Colonic mucosa (tissue), 4 donors: ENCODE measurements around the gene C10orf90. TPM values are rescaled to one million over a fixed set of nuclear protein-coding genes. Genes with fewer than 3 reads are reported as not detected.

Source experiments
- DNase-seq: peaks from one replicate; pipeline ENCODE4 v3.0.0-alpha.2; 2020
- H3K27ac ChIP-seq: fragments of 200-600 bp; one replicate; pipeline ENCODE4 v1.8.0; 2021
- H3K27me3 ChIP-seq: fragments of 200-600 bp; one replicate; pipeline ENCODE4 v1.8.0; 2021
- H3K36me3 ChIP-seq: fragments of 200-600 bp; one replicate; pipeline ENCODE4 v1.8.0; 2021
- H3K4me1 ChIP-seq: fragments of 200-600 bp; one replicate; pipeline ENCODE4 v1.8.0; 2021; ENCODE audit warnings: mild to moderate bottlenecking
- H3K4me3 ChIP-seq: fragments of 200-600 bp; one replicate; pipeline ENCODE4 v1.8.0; 2021
- H3K9ac ChIP-seq, 2 donors: one replicate each; pipeline ENCODE4 v1.7.0; 2013; ENCODE audit warnings: control low read depth in 2 of 2, low read depth in 2 of 2, low read length in 2 of 2
- H3K9me3 ChIP-seq: fragments of 200-600 bp; one replicate; pipeline ENCODE4 v1.8.0; 2021
- intact Hi-C: fragments of 100-400 bp; cut with DNase I; formaldehyde crosslinking; loops from one replicate; pipeline ENCODE4 v1.14.1; 2022
- total RNA-seq, 2 donors: library from RNA; stranded (reverse); fragmentation: NEBNext Ultra II Directional in 1 of 2; extraction: Animal tissue kit (Norgen Biotek cat#: 25700) in 1 of 2; gene quantifications; one replicate each; pipeline ENCODE4 v1.2.1, GENCODE V29; 2021
- TF ChIP-seq, protein P1 (sequence below): fragments of 200-600 bp; IDR thresholded peaks from one replicate; pipeline ENCODE4 v1.8.0; 2022; ENCODE audit warnings: antibody characterized with exemption, mild to moderate bottlenecking
- donor health status: healthy.
- donor health status: DM: no; HTN: no; CAD: no.
- donor health status: DM: no; HTN: no; CAD: no.

C10orf90 gene
- total RNA-seq, 2 donors from 2014 or later = not detected

DNA sequence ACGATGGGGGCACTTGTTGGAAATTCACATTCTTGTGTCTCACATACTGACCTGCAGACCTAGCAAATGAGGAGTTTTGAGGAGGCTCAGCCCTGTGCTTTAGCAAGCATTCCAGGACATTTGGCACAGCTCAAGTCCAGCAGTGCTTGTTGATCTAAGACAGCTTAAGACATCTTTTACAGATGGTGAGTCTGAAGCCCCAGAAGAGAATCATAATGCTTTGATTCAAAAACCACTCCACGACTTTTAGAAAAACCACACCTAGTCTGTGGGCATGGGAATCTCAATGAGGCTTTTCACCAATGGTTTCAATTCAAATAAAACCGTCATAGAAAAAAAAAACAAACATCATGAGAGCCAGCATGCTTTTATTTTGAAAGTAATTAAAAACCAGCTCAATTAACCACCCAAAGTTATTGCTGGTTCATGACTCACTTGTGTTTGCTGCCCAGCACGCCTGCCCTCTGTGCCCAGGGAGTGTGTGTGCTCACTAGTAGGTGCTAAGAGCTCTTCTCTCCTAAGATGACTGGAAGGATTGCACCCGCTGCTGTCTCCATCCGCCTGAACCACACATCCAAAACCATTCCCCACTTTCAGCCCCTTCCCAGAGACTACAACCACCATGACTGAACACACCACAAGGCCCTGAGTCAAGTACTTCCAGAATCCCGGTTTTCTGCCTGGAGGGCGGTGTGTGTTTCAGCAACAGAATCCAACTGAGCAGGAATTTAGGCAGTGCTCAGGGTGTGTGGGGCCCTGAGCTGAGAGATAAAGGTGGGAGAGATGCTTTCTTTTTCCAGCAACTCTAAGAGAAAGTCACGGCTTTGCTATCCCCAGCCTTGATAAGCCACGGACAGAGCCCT lies 152.0 kb downstream of the C10orf90 start:
- Histone ChIP-seq H3K27ac (no peak overlapping the region), H3K9me3 (no peaks in the 10 kb centered on the region), H3K9ac (no peak overlapping the region), H3K27me3 (no peaks in the 10 kb centered on the region), H3K4me1 (no peaks in the 10 kb centered on the region), H3K4me3 (no peak overlapping the region), H3K36me3 (no peaks in the 10 kb centered on the region)
- no peak for DNase-seq
- TF ChIP-seq, protein P1, sequence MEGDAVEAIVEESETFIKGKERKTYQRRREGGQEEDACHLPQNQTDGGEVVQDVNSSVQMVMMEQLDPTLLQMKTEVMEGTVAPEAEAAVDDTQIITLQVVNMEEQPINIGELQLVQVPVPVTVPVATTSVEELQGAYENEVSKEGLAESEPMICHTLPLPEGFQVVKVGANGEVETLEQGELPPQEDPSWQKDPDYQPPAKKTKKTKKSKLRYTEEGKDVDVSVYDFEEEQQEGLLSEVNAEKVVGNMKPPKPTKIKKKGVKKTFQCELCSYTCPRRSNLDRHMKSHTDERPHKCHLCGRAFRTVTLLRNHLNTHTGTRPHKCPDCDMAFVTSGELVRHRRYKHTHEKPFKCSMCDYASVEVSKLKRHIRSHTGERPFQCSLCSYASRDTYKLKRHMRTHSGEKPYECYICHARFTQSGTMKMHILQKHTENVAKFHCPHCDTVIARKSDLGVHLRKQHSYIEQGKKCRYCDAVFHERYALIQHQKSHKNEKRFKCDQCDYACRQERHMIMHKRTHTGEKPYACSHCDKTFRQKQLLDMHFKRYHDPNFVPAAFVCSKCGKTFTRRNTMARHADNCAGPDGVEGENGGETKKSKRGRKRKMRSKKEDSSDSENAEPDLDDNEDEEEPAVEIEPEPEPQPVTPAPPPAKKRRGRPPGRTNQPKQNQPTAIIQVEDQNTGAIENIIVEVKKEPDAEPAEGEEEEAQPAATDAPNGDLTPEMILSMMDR = no peak
- intact Hi-C loops = no loop called here

DNA sequence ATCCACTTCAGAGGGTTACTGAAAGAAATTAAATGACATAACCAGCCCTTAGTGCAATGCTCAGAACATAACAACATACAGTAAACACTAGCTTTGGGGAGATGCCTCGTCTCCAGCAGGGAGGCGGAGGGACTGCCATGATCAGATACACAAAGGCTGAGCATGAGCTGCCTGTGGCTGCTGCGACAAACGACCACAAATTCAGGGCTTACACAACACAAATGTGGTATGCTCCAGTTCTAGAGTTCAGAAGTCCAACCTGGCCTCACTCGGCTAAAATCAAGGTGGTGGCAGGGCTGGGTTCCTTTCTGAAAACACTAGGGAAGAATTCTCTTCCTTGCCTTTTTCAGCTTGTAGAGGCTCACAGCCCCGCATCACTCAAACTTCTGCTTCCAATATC lies 154.0 kb downstream of the C10orf90 start:
- no peaks in the 10 kb centered on the region for H3K36me3 ChIP-seq

DNA sequence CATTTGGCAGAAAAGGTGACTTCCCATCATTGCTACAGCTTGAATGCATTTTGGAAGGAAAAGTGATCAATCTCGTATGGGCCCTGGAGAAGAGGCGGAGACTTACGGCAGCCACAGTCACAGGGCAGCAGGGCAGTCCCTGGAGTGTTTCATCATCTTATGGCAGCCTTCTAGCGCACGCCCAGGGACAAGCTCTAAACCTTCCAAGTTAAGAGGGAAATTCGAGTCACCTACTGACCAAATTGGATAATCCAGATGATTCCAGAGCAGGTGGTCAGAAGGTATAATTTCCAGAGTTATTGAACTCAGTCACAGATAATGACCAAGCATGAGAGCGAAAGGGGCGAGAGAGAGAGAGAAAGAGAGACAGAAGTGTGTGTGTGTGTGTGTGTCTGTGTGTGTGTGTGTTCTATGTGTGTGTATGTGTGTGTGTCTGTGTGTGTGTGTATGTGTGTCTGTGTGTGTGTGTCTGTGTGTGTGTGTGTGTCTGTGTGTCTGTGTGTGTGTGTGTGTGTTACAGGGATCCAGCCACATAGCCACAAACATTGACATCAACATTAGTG lies 158.5 kb downstream of the C10orf90 start:
- H3K27me3 ChIP-seq = no peaks in the 10 kb centered on the region
- TF ChIP-seq, protein P1 = no peak
- no peaks in the 10 kb centered on the region for H3K4me1 ChIP-seq
- H3K9ac ChIP-seq = no peak overlapping the region
- no peaks in the 10 kb centered on the region for H3K9me3 ChIP-seq
- no peak for DNase-seq
- no peak overlapping the region for H3K27ac ChIP-seq
- intact Hi-C loops = no loop called here
- no peaks in the 10 kb centered on the region for H3K36me3 ChIP-seq
- H3K4me3 ChIP-seq = no peak overlapping the region

More for the DNA sequence above, 154.0 kb downstream of the C10orf90 start:
- intact Hi-C loops = no loop called here
- TF ChIP-seq, protein P1 = no peak
- H3K4me3 ChIP-seq = no peak overlapping the region
- no peaks in the 10 kb centered on the region for H3K9me3 ChIP-seq
- H3K4me1 ChIP-seq = no peaks in the 10 kb centered on the region
- DNase-seq = no peak
- H3K27ac ChIP-seq = no peak overlapping the region
- no peaks in the 10 kb centered on the region for H3K27me3 ChIP-seq
- no peak overlapping the region for H3K9ac ChIP-seq

DNA sequence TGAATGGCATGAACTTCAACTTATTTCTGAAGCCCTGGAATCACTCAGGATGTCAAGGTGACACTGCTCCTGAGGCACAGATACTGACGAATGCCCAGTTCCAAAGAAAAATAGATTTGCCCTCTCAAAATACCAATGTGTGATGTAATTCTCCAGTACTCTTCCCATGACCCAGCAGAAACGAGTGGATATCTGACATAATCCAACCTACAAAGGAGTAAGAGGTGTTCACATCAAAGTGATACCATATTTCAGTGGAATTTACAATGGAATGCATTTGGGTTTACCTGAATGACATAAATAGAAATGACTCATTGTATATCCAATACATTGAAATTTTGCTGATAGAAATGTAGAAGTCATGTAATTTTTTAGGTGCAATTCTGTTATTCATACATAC lies 161.3 kb downstream of the C10orf90 start:
- TF ChIP-seq, protein P1 = no peak
- no peaks in the 10 kb centered on the region for H3K9me3 ChIP-seq
- H3K9ac ChIP-seq = no peak overlapping the region
- DNase-seq = no peak
- intact Hi-C loops = loop anchor here (10.0 kb wide), 2 partner anchors 124 to 644 kb away; partner anchors contain the start of gene ADAM12
- no peaks in the 10 kb centered on the region for H3K4me1 ChIP-seq
- no peaks in the 10 kb centered on the region for H3K36me3 ChIP-seq
- H3K27me3 ChIP-seq = no peaks in the 10 kb centered on the region
- H3K27ac ChIP-seq = no peak overlapping the region
- no peak overlapping the region for H3K4me3 ChIP-seq

DNA sequence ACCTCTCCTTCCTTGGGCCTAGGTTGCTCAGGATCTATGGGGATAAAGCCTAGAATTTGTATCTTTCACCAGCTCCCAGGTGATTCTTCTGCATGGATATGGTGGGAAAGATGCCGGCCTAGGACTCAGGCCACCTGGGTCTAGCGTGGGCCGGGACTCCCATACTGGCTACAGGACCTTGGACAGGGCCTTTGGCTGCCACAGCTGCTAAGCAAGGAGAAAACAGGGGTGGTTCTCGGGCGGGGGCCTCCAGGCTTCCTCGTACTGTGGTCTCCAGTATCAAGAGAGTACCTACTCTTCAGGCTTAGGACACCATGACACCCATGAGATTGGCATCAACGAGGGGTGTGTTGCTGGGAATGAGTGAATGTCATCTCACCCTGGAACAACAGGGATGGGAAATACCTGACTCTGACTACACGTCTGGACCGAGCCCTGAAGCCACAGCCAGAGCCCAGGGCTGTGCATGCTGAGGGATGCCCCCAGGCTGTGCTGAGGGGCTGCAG lies 161.9 kb downstream of the C10orf90 start:
- TF ChIP-seq, protein P1 = no peak
- Histone ChIP-seq H3K4me3 (no peak overlapping the region), H3K27me3 (no peaks in the 10 kb centered on the region), H3K9ac (no peak overlapping the region), H3K4me1 (no peaks in the 10 kb centered on the region), H3K27ac (no peak overlapping the region), H3K36me3 (no peaks in the 10 kb centered on the region), H3K9me3 (no peaks in the 10 kb centered on the region)
- intact Hi-C loops = loop anchor here (10.0 kb wide), 2 partner anchors 124 to 644 kb away; partner anchors contain the start of gene ADAM12
- no peak for DNase-seq
